ENCODE measurements around the gene MAP6.

Gene MAP6

DNA sequence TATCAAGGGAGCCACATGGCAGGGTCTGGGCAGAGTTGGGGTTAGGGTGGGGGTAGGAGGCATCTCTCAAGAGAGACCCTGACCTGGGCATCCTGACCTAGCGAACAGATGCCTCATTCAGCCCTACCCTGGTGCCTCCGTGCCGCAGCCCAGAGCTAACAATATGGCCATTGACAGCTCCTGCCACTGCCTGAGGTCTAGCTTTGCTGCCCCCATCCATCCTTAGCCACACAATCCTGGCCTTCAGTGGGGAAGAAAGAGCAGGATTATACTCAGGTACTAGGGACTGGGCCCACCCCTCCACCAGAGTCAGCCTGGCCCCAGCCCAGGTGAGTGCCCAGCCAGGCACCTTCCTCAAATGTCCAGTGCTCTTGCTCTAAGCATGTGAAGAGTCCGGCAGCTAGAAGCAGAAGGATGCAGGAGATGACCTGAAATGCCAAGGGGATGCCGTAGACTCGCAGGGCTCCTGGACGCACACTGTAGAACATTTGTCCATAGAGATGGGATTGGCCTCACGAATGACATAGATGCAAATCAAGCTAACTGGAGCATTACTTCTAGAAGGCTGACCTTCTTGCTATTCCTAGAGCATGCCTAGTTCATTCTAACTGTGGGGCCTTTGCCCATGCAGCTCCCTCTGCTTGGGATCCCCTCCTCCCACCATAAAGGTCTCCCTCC is 120.1 kb downstream of the MAP6 start:
- no peak for DNase-seq (ENCODE audit: low spot score)

DNA sequence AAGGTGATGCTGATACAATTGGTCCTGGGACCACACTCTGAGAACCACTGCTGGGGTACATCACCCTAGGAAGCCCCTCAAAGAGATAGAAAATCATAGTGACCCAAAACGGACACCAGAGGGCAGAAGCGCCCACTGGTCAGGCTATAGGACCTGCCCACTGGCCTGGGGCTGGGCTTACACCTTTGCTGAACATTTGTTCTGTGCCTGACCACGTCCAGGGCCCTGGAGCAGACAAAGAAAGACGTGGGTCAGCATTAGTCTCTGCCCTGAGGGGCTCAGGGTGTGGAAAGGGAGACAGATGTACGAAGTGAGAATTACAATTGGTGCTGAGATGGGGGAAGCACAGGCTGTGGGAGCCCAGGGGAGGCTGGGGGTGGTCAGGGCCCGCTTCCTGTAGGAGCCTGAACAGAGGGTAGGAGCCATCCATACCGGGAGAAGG is 121.2 kb downstream of the MAP6 start:
- DNase-seq (ENCODE audit: low spot score) = no peak

DNA sequence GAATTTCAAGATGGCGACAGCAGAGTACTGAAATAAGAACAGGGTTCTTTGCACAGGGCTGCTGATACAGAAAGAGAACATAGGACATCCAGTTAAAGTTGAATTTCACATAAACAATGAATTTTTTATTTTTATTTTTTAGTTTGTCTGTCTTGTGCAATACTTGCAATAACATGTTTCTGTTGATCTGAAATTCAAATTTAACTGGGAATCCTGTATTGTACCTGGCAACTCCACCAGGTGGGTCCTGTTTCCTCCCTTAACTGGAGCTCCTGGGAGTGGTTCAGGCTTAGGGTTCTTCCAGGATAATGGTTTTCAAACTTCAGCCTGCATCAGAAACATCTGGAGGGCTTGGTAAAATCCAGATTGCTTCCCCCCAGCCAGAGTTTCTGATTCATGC is 121.7 kb downstream of the MAP6 start:
- DNase-seq (ENCODE audit: low spot score) = no peak

DNA sequence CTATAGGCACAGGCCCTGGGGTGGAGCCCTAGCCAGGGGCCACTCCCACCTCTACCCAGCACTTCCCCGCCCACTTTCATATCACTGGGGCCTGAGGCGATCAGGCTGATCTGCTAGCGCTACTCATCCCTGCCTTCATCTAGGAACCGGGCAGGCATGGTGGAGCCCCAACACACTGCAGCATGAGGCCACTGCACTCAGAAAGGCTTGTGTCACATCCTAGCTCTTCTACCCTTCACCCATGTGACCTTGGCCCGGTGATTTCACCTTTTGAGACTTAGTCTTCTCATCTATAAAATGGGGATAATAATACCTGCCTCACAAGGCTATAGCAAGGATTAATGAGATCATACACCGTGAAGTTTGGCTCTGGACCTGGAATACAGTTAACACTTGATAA is 125.0 kb downstream of the MAP6 start:
- DNase-seq (ENCODE audit: low spot score) = no peak

DNA sequence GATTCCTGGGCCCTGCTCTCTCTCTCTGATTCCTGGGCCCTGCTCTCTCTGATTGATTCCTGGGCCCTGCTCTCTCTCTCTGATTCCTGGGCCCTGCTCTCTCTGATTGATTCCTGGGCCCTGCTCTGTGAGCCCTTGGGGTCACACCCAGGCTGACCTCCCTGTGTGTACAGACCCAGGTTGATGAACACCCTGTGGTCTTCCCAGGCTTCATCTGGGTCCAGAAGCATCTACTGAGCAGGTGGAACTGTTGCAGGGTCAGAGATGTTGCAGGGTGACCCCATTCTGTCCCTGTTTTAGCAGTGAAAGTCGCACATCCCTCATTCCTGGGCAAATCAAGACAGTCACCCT is 126.8 kb downstream of the MAP6 start:
- DNase-seq (ENCODE audit: low spot score) = no peak

DNA sequence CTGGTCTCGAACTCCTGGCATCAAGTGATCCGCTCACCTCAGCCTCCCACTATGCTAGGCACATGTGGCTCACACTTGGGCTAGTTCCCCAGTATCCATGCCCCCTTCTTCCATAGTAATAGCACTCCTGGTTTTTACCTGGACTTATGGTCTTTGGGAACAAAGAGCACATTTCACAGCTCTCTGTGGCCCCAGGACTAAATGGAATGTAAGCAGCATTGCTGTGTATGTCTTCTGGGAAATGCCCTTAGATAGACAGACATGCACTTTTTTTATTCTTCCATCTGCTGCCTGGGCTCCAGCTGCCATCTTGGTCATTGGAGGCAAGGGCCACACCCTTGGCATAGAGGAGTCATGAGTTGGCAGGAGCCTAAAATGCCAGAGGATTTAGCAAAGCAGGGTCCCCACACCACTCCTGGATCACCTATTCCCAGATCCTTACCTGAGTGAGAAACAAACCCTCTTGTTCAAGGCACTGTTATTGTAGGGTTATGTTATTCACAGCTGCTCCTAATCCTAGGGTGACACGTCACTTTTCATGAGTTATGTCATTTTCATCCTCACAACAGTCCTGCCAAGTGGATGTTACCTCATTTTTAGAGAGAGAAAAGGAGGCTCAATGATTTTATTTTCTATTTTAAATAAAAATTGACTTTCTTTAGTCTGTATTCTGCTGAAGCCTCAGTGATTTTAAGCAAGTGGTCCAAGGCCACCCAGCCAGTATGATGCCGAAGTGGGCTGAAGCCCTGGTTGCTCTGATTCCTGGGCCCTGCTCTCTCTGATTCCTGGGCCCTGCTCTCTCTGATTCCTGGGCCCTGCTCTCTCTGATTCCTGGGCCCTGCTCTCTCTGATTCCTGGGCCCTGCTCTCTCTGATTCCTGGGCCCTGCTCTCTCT is 127.4 kb downstream of the MAP6 start:
- DNase-seq (ENCODE audit: low spot score) = no peak

DNA sequence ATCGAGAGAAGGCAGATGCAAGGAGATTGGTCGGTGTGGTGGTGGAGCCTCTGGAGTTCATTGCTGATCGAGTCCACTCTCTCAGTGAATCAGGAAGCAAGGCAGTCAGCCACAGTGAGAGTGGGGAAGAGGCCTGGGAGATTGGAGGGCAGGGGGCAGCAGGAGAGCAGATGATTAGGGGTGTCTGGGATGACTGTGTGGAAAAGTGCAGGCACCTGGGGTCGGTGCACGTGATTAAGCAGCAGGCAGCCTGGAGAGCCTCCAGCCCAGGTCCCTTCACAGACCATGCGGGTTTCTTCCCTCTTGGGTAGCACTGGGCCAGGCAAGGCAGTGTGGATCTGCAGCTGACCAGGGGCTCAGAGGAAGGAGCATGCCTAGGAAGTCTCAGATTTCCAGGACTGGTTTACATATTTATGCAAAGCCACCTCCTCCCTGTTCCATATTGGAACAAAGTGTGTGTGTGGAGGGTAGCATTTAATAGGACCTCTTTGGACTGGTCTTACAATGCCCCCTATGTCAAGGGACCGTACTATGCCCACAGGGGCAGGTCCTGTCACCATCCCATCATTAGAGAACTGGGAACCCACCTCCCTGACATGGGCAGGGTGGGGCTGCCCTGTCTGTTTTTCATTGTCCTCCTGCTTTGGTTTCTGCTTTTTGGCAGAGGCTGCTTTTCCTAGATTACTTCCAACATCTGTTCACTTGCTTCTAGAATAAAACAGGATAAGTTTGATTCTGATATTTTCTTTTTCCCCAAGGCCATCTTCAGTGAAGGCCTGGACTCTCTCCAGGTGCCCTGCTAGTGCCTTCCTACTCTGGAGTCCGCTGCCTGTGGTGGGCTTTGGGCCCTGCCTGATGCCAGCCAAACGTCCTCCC is 129.1 kb downstream of the MAP6 start:
- DNase-seq (ENCODE audit: low spot score) = no peak

DNA sequence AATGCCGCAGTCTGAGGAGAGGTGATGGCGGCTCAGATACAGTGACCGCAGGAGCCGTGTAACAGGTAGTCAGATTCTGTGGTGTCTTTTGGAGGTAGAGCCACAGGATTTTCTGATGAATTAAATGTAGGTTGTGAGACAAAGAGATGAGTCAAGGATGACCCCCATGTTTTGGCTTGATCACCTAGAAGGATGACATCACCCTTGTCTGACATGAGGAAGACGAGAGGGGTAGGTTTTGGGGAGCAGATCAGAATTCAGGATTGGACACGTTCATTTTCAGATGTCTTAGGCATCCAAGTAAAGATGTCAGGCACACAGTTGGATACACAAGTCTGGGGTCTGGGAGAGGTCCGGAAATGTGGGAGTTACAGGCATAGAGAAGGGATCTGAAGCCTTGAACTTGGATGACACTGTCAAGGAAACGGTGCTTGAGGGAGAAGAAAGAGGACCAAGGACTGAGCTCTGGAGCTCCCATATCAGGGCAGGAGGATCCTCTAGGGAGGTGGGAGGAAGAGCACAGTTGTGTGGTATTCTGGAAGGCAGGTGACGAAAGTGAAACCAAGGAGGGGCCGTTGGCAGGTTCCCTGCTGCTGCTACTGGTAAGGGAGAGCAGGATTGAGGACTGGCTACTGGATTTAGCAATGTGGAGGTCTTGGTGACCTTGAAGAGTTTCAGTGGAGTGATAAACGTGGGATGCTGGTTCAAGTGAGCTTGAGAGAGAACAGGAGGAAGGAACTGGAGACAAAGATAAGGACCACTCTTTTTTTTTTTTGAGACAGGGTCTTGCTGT is 130.5 kb downstream of the MAP6 start:
- no peak for DNase-seq (ENCODE audit: low spot score)

DNA sequence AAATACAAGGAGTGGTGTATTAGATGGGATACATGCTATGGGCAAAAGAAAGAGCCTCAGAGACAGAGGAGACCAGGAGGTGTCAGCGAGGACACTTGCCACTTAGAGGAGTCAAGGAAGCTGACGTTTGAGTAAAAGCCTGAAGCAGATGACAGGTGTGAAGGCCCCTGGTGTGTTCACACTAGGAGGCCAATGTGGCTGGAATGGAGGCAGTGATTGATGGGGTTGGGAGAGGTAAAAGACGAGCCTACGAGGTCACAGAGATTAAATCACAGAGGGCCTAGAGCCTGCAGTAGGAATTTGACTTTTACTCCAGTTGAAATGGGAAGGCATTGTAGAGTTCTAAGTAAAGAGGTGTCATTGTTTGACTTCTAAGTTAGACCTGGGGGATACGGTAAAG is 131.1 kb downstream of the MAP6 start:
- no peak for DNase-seq (ENCODE audit: low spot score)
